Astrocyte of the spinal cord (primary cell): ENCODE data around the gene UNKL.
A peak's percentile ranks its signal among the peaks of the same experiment; 100 is the strongest.

Experiments
- DNase-seq: peaks from one replicate; pipeline ENCODE4 v3.0.0; 2011; ENCODE audit warnings: low read depth, low spot score
- H3K4me3 ChIP-seq: 2 replicates; pipeline ENCODE4 v1.5.1; 2011; ENCODE audit warnings: low read depth, mild to moderate bottlenecking, low read length, moderate library complexity
- CTCF ChIP-seq: IDR thresholded peaks from 2 replicates; pipeline ENCODE4 v1.5.1; 2012; ENCODE audit warnings: low read depth, mild to moderate bottlenecking, low read length, inconsistent platforms
- in situ Hi-C: cut with HindIII; loops from 2 replicates; pipeline ENCODE4 v1.10.0; 2017; ENCODE audit warnings: low sequenced_read_pairs

The UNKL gene

GRCh38 chr16:1363501-1364041 lies 50.9 kb downstream of the UNKL start:
- no peak overlapping the region for H3K4me3 ChIP-seq
- in situ Hi-C loops: no loop called here
- DNase-seq: peak; percentile 15
- TF ChIP-seq CTCF: peak; percentile 89

GRCh38 chr16:1362807-1363206 lies 51.7 kb downstream of the UNKL start:
- no peak for DNase-seq
- TF ChIP-seq CTCF: no peak
- in situ Hi-C loops: no loop called here
- H3K4me3 ChIP-seq: no peak overlapping the region

DNA sequence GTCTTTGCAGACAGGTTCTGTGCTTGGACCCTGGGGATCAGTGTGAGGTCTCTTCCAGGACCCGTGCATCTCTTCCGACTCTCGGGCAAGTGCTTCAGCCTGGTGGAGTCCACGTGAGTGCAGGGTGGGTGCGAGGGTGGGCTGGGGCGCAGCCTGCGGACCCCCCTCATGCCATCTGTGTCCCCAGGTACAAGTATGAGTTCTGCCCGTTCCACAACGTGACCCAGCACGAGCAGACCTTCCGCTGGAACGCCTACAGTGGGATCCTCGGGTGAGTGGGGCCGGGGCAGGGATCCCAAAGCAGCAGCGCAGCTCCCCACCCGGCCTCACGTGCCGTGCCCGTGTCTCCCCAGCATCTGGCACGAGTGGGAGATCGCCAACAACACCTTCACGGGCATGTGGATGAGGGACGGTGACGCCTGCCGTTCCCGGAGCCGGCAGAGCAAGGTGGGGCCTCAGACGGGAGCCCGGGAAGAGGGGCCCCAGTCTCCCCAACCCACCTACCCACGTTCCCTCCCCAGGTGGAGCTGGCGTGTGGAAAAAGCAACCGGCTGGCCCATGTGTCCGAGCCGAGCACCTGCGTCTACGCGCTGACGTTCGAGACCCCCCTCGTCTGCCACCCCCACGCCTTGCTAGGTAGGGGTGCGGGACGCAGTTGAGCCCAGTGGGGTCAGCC lies 52.7 kb downstream of the UNKL start:
- no peak overlapping the region for H3K4me3 ChIP-seq

GRCh38 chr16:1357906-1358566 lies 56.5 kb downstream of the UNKL start:
- no peak for TF ChIP-seq CTCF
- DNase-seq: no peak
- in situ Hi-C loops: no loop called here
- H3K4me3 ChIP-seq: no peak overlapping the region

More for the DNA sequence above, 52.7 kb downstream of the UNKL start:
- no peak for DNase-seq
- TF ChIP-seq CTCF: no peak
- in situ Hi-C loops: no loop called here

GRCh38 chr16:1356061-1356900 lies 58.2 kb downstream of the UNKL start:
- in situ Hi-C loops: no loop called here

More at GRCh38 chr16:1356061-1356900, 58.2 kb downstream of the UNKL start:
- DNase-seq: no peak
- TF ChIP-seq CTCF: no peak
- H3K4me3 ChIP-seq: no peak overlapping the region
